ENCODE data around the gene SMAD1.

- no peak for TF ChIP-seq ATF2 (CRISPR knock-in tag; IDR thresholded peaks at IDR 0.05; ENCODE audit: borderline replicate concordance, low read depth)
- TF ChIP-seq MAX (CRISPR knock-in tag; IDR thresholded peaks at IDR 0.05): no peak
- TF ChIP-seq CTCF (IDR thresholded peaks at IDR 0.05): no peak
- no peak for TF ChIP-seq ZNF263 (CRISPR knock-in tag; IDR thresholded peaks at IDR 0.05; ENCODE audit: low read depth)
- TF ChIP-seq FOXJ3 (CRISPR knock-in tag; IDR thresholded peaks at IDR 0.05; ENCODE audit: borderline replicate concordance): no peak
- TF ChIP-seq NR2C2 (CRISPR knock-in tag; IDR thresholded peaks at IDR 0.05): no peak
- TF ChIP-seq MLX (CRISPR knock-in tag; IDR thresholded peaks at IDR 0.05): no peak
- TF ChIP-seq E2F4 (CRISPR knock-in tag; IDR thresholded peaks at IDR 0.05; ENCODE audit: borderline replicate concordance, low read depth): no peak
- TF ChIP-seq RELA (CRISPR knock-in tag; IDR thresholded peaks at IDR 0.05; ENCODE audit: borderline replicate concordance): no peak
- TF ChIP-seq ESRRA (CRISPR knock-in tag; IDR thresholded peaks at IDR 0.05; ENCODE audit: borderline replicate concordance): no peak
- no peak for TF ChIP-seq RORB (CRISPR knock-in tag; IDR thresholded peaks at IDR 0.05)
- no peak for TF ChIP-seq SMAD3 (CRISPR knock-in tag; IDR thresholded peaks at IDR 0.05; ENCODE audit: borderline replicate concordance)
These were observed 6.0 kb downstream of the SMAD1 start for GRCh38 chr4:145487631-145488030.
